WI38 (cell line): ENCODE results near the gene PPAN.

ENCODE experiments used
- H3K4me3 ChIP-seq: 2 replicates; pipeline ENCODE4 v1.5.1; 2011; ENCODE audit warnings: low read depth, mild to moderate bottlenecking, control low read depth, low read length
- TF ChIP-seq, protein P1 (sequence below): IDR thresholded peaks from 2 replicates; pipeline ENCODE4 v1.5.1; 2012; ENCODE audit warnings: low read depth, mild to moderate bottlenecking, control low read depth, low read length

The PPAN gene

DNA sequence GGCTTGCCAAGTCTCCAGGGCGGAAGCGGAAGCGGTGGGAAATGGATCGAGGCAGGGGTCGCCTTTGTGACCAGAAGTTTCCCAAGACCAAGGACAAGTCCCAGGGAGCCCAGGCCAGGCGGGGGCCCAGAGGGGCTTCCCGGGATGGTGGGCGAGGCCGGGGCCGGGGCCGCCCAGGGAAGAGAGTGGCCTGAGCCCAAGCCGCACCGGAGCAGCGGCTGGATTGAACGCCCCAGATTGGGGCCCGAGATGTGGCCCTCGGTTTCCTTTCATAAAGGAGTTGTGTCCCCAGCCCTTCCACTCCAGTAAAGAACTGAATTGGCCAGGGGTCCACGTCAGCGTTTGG, 4.8 kb downstream of the PPAN start:
- TF ChIP-seq, protein P1, sequence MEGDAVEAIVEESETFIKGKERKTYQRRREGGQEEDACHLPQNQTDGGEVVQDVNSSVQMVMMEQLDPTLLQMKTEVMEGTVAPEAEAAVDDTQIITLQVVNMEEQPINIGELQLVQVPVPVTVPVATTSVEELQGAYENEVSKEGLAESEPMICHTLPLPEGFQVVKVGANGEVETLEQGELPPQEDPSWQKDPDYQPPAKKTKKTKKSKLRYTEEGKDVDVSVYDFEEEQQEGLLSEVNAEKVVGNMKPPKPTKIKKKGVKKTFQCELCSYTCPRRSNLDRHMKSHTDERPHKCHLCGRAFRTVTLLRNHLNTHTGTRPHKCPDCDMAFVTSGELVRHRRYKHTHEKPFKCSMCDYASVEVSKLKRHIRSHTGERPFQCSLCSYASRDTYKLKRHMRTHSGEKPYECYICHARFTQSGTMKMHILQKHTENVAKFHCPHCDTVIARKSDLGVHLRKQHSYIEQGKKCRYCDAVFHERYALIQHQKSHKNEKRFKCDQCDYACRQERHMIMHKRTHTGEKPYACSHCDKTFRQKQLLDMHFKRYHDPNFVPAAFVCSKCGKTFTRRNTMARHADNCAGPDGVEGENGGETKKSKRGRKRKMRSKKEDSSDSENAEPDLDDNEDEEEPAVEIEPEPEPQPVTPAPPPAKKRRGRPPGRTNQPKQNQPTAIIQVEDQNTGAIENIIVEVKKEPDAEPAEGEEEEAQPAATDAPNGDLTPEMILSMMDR = no peak
- no peak overlapping the region for H3K4me3 ChIP-seq

DNA sequence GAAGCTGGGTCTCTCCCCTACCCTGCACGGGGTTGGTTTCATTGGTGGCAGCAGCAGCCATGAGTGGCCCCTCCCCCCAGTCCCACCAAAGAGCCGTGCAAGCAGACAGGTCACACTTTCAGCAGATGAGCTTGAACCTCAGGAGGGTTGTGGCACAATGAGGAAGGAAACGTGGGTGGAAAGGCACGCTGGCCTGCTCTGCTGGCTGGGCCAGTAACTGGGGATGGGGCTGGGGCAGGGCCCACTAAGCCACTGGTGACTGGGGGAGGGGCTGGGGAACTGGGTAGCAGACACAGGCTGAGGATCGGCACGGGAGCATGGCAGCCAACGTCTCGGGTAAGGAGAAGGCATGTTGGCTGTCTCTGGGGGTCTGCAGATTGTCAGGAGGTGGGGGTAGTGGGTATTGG, 5.2 kb downstream of the PPAN start, which contains the start of gene P2RY11:
P2RY11 (plus strand) TSS at position 289 of the 407 bp plus-strand sequence; CDS start at position 318, 29 bp downstream.
- TF ChIP-seq, protein P1 = no peak
- no peak within 1 kb of the TSS for H3K4me3 ChIP-seq

DNA sequence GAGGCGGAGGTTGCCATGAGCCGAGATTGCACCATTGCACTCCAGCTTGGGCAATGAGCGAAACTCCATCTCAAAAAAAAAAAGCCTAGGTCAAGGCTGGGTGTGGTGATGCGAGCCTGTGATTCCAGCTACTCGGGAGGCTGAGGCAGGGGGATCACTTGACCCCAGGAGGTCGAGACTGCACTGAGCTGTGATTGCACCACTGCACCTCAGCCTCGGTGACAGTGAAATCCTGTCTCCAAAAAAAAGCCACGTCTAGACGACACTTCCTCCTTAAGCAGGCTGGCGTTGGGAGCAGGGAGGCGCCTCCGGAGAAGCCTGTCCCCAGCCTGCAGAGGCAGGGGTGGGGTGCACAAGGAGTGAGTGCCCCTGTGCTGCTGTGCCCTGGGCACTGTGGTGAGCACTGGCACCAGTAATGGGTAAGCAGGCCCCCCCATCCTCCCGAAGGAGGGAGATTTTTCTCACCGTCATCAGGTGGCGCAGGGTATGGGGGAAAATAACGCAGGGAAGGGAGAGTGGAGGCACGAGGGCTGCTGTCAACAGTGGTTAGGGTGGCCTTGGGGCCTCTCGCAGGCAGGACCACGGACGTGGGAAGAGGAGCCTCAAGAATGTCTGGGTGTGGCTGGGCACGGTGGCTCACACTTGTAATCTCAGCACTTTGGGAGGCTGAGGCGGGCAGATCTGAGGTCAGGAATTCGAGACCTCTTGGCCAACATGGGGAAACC, 6.0 kb downstream of the PPAN start:
- H3K4me3 ChIP-seq = no peak overlapping the region
- TF ChIP-seq, protein P1 = no peak

DNA sequence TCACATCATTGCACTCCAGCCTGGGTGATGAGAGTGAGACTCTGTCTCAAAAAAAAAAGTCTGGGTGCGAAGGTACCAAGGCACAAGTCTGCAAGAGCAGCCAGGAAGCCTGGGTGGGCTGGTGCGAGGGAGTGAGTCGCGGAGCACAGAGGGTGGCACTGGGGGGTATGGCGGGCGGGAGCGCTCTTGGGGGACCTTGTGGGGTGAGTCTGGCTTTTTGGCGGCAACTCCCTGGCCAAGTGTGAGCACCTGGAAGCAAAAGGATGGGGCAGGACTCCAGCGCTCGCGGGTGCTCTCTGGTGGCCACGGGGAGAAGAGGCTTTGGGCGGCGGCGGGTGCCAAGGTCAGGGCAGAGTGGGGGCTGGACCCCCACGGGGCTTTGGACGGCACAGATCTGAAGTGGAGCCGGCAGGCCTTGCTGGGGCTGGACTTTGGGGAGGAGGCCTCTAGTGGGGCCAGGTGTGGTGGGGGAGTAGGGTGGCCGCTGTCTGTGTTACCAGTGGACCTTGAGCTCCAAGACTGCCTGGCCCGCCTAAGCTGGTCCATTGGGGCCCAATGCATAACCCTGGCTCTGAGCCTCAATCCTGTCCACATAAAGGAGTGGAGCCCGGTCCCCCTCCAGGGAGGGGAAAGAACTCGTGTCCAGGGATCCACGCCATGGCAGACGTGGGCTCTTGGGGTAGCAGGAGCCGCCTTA, 6.9 kb downstream of the PPAN start:
- no peak overlapping the region for H3K4me3 ChIP-seq
- TF ChIP-seq, protein P1 = peak; percentile 54

DNA sequence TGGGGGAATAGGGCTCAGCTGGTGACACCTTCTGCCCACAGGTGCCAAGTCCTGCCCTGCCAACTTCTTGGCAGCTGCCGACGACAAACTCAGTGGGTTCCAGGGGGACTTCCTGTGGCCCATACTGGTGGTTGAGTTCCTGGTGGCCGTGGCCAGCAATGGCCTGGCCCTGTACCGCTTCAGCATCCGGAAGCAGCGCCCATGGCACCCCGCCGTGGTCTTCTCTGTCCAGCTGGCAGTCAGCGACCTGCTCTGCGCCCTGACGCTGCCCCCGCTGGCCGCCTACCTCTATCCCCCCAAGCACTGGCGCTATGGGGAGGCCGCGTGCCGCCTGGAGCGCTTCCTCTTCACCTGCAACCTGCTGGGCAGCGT, 7.4 kb downstream of the PPAN start:
- TF ChIP-seq, protein P1 = no peak
- H3K4me3 ChIP-seq = no peak overlapping the region

DNA sequence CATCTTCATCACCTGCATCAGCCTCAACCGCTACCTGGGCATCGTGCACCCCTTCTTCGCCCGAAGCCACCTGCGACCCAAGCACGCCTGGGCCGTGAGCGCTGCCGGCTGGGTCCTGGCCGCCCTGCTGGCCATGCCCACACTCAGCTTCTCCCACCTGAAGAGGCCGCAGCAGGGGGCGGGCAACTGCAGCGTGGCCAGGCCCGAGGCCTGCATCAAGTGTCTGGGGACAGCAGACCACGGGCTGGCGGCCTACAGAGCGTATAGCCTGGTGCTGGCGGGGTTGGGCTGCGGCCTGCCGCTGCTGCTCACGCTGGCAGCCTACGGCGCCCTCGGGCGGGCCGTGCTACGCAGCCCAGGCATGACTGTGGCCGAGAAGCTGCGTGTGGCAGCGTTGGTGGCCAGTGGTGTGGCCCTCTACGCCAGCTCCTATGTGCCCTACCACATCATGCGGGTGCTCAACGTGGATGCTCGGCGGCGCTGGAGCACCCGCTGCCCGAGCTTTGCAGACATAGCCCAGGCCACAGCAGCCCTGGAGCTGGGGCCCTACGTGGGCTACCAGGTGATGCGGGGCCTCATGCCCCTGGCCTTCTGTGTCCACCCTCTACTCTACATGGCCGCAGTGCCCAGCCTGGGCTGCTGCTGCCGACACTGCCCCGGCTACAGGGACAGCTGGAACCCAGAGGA, 7.9 kb downstream of the PPAN start:
- TF ChIP-seq, protein P1 = no peak

More for the DNA sequence above, 7.9 kb downstream of the PPAN start:
- H3K4me3 ChIP-seq = no peak overlapping the region
